ENCODE measurements around the gene ARSH.

DNA sequence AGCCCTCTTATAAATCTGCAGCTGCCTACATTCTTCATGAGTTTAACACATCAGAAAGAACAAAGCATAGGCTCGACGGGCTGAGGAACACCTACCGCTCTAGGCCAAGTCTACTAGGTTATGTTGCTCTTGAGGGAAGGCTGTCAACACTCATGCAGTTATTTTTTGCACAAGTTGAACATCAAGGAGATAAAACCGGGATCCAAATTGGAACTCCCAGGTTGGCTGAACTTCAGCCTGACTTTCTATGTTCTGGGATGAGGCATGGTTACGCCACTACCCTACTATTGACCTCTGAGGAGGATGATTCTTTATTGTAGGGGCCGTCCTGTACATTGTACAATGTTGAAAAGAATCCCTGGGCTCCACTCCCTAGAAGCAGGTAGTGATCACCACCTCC is 37.3 kb upstream of the ARSH start:
- TF ChIP-seq, protein P1, sequence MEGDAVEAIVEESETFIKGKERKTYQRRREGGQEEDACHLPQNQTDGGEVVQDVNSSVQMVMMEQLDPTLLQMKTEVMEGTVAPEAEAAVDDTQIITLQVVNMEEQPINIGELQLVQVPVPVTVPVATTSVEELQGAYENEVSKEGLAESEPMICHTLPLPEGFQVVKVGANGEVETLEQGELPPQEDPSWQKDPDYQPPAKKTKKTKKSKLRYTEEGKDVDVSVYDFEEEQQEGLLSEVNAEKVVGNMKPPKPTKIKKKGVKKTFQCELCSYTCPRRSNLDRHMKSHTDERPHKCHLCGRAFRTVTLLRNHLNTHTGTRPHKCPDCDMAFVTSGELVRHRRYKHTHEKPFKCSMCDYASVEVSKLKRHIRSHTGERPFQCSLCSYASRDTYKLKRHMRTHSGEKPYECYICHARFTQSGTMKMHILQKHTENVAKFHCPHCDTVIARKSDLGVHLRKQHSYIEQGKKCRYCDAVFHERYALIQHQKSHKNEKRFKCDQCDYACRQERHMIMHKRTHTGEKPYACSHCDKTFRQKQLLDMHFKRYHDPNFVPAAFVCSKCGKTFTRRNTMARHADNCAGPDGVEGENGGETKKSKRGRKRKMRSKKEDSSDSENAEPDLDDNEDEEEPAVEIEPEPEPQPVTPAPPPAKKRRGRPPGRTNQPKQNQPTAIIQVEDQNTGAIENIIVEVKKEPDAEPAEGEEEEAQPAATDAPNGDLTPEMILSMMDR (IDR thresholded peaks at IDR 0.05; ENCODE audit: insufficient read depth, low read length), result no peak
- no peak for TF ChIP-seq POLR2AphosphoS5 (IDR thresholded peaks at IDR 0.05; ENCODE audit: low read depth)
- TF ChIP-seq, protein P2, sequence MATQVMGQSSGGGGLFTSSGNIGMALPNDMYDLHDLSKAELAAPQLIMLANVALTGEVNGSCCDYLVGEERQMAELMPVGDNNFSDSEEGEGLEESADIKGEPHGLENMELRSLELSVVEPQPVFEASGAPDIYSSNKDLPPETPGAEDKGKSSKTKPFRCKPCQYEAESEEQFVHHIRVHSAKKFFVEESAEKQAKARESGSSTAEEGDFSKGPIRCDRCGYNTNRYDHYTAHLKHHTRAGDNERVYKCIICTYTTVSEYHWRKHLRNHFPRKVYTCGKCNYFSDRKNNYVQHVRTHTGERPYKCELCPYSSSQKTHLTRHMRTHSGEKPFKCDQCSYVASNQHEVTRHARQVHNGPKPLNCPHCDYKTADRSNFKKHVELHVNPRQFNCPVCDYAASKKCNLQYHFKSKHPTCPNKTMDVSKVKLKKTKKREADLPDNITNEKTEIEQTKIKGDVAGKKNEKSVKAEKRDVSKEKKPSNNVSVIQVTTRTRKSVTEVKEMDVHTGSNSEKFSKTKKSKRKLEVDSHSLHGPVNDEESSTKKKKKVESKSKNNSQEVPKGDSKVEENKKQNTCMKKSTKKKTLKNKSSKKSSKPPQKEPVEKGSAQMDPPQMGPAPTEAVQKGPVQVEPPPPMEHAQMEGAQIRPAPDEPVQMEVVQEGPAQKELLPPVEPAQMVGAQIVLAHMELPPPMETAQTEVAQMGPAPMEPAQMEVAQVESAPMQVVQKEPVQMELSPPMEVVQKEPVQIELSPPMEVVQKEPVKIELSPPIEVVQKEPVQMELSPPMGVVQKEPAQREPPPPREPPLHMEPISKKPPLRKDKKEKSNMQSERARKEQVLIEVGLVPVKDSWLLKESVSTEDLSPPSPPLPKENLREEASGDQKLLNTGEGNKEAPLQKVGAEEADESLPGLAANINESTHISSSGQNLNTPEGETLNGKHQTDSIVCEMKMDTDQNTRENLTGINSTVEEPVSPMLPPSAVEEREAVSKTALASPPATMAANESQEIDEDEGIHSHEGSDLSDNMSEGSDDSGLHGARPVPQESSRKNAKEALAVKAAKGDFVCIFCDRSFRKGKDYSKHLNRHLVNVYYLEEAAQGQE (IDR thresholded peaks at IDR 0.05; ENCODE audit: insufficient replicate concordance, low read depth), result no peak
